ENCODE measurements around the gene DDAH1. TPM values are rescaled to one million over a fixed set of nuclear protein-coding genes. Genes with fewer than 3 reads are reported as not detected.

DDAH1 gene
- total RNA-seq, 1 donor from 2014 or later, result 50.9 TPM

- no peak for TF ChIP-seq CTCF (conservative IDR thresholded peaks at IDR 0.05; ENCODE audit: low read depth, low read length)
- DNase-seq (ENCODE audit: low read depth), result no peak
- H3K4me3 ChIP-seq (ENCODE audit: low read depth, low read length), result no peak overlapping the region
These were observed 144.4 kb downstream of the DDAH1 start for GRCh38 chr1:85320371-85321131.

DNA sequence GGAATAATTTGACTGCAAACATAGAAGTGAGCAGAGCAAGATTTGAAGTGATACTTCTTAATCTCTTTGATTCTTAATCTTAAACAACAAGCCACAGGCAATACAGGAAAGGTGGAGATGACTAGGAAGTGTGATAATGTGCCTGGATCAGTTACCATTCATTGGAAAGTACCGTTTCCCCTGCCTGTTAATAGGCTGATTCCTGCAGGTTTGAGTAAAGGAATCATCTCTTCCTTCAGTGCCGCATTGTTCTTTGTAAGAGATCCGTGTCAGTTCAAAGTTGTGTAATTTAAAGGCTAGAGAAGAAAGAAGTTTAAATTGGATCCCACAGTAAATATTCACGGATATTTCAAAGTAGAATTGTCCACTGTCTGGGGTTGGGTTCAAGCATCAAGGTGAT is 145.0 kb downstream of the DDAH1 start:
- no peak overlapping the region for H3K4me3 ChIP-seq (ENCODE audit: low read depth, low read length)
- TF ChIP-seq CTCF (conservative IDR thresholded peaks at IDR 0.05; ENCODE audit: low read depth, low read length), result no peak
- no peak for DNase-seq (ENCODE audit: low read depth)

- no peak overlapping the region for H3K4me3 ChIP-seq (ENCODE audit: low read depth, low read length)
- DNase-seq (ENCODE audit: low read depth), result no peak
- no peak for TF ChIP-seq CTCF (conservative IDR thresholded peaks at IDR 0.05; ENCODE audit: low read depth, low read length)
These were observed 145.5 kb downstream of the DDAH1 start for GRCh38 chr1:85319491-85319890.

DNA sequence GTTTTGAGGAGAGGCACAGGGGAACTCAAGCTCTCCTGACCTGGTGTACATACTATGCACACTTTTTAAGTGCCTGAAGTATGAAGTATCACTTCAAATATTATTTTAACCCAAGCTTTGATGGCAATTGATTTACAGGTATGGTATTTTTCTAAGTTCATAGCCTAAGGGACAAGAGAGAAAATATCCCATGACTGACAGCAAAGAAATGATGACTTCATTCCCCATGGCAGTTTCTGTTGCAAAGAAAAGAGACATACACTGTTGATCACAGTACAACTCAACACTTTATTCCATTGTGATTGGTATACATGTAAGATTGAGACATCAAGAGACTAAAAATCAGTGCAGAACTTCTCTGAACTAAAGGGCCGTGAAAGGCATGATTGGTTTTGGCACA is 146.7 kb downstream of the DDAH1 start:
- no peak for TF ChIP-seq CTCF (conservative IDR thresholded peaks at IDR 0.05; ENCODE audit: low read depth, low read length)
- DNase-seq (ENCODE audit: low read depth), result no peak
- H3K4me3 ChIP-seq (ENCODE audit: low read depth, low read length), result no peak overlapping the region

- H3K4me3 ChIP-seq (ENCODE audit: low read depth, low read length), result no peak overlapping the region
- no peak for DNase-seq (ENCODE audit: low read depth)
- no peak for TF ChIP-seq CTCF (conservative IDR thresholded peaks at IDR 0.05; ENCODE audit: low read depth, low read length)
These were observed 147.4 kb downstream of the DDAH1 start for GRCh38 chr1:85317560-85317959.

GRCh38 chr1:85316321-85316720 is 148.6 kb downstream of the DDAH1 start:
- H3K4me3 ChIP-seq (ENCODE audit: low read depth, low read length), result no peak overlapping the region
- DNase-seq (ENCODE audit: low read depth), result no peak
- TF ChIP-seq CTCF (conservative IDR thresholded peaks at IDR 0.05; ENCODE audit: low read depth, low read length), result no peak

GRCh38 chr1:85315789-85316188 is 149.2 kb downstream of the DDAH1 start:
- no peak for TF ChIP-seq CTCF (conservative IDR thresholded peaks at IDR 0.05; ENCODE audit: low read depth, low read length)
- H3K4me3 ChIP-seq (ENCODE audit: low read depth, low read length), result no peak overlapping the region

More at GRCh38 chr1:85315789-85316188, 149.2 kb downstream of the DDAH1 start:
- DNase-seq (ENCODE audit: low read depth), result no peak
